ENCODE results near the gene EXOC6B.

EXOC6B gene

DNA sequence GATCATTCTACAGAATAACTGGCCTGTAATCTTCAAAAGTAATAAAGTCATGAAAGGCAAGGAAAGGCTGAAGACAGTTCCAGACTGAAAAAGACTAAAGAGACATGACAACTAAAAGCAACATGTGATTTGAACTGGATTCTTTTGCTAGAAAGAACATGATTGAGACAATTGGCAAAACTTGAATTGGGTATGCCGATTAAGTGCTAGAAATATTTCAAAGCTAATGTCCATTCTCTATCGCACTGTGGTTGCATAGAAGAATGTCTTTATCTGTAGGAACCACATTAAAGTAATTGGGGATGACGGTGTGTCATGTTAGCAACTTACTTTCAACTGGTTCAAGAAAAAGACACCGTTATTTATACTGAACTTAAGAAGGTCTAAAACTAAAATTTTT, 98.5 kb downstream of the EXOC6B start:
- no peak for DNase-seq

DNA sequence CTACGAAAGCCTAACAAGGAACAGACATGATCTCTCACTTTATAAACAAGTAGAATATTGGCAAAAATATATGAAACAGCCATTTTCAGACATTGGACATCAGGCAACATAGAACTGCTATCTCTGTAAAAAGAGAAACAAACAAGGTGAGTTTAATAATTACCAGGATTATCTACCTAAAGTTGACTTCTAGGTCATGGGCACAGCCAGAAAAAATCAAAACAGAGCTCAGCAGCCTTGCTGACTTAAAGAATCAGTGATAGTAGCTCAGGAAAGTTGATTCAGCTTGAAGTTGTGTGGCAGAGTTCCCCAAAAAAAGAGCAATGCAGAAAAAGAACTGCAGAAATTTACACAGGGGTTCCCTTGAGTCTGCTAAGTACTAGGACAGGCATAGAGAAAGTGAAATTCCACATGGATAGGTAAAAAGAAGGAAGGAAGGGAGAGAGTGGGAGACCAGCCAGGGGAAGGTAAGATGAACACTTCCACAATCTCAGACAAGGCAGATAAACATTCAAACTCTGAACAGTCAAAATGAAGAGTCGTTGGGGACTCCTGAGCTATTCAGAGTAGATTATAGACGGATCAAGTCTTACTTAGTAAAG, 102.0 kb downstream of the EXOC6B start:
- DNase-seq = no peak

DNA sequence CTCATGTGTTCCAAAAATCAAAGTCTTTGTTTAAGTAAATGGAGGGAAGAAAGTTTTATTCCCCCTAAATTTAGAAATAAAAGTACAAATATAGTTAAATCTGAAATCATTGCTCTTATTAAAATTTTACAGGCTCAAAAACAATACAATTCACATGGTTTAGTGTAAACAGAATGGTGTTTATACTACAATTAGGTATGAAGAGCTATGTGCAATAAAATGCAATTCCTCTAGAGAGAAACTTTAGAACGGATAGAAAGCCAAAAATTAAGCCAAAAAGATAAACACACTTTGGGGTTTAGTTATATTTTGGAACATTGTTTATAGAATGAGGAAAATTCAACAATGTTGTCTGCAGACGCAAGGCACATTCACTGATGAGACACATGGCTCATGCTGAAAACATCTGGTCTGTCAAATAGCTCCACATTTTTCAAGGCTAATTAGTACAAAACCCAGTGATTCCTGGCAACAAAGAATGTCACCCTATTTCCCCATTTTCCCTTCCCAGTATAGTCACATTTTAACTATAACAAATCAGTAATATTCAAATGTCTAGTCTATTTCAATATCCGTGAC, 103.3 kb downstream of the EXOC6B start:
- no peak for DNase-seq

DNA sequence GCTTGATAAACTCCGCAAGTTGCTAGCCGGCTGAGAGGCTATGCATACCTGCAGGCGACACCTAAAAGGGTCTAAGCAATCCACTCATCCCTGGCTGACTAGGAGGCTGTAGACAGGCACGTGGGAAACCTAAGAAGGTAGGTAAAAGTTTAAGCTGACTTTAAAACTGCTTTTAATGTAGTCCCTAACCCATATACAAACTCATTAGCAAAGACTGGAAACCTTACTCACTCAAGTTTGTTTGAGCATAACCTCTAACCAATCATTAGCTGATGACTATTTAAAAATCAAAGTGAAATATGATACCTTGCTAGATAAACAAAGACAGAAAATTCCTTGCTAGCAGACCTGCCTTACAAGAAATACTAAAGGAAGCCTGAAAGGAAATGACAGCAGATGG, 106.4 kb downstream of the EXOC6B start:
- no peak for DNase-seq

DNA sequence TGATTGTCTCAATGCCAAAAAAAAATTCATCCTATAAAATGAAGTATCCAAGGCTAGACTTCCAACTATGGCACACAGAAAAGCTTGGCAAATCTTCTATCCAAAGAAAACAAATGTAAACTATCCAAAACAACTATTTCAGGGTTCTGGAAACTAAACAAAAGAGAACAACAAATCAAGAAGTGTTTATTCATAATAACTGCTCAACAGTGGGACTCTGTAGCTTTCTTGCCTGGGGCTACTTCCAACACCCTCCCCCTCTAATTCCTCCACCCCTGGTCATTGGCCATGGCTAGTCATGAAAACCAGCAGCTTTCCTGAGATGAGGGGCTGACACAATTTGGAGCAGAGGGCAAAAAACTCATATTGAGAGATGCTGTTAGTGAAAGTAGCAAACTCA, 107.0 kb downstream of the EXOC6B start:
- DNase-seq = no peak

DNA sequence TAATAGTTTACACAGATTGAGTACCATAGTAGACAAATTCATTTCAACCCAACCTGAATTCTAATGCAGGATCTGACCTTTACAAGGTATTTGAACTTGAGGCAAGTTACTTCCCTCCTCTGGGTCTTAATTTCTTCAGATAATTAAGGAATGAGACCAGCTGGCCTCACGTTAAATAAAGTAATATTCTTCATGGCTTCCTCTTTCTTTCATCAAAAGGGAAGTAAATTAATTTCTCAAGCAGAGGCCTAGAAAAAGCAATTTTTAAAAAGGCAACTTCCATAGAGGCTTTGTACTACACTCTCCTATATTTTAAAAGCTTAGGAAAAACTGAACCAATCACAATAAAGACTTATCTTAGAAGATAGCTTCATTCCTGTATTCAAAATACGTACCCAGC, 109.2 kb downstream of the EXOC6B start:
- no peak for DNase-seq

DNA sequence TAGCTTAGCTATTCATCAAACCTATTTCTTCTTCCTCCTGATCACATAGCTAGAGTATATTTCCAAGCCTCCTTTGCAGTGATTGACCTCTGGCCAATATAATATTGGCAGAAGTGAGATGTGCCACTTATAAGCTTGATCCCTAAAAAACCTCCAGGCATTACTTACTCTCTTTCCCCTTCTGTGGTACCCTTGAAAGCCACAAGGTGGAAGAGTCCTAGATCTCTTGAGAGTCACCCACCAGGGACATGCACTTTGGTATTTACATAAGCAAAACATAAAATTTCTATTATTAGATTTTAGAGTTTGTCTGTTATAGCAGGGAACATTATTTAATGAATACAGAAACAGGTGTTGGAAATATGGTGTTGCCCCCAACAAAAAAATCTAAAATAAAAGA, 112.0 kb downstream of the EXOC6B start:
- no peak for DNase-seq

DNA sequence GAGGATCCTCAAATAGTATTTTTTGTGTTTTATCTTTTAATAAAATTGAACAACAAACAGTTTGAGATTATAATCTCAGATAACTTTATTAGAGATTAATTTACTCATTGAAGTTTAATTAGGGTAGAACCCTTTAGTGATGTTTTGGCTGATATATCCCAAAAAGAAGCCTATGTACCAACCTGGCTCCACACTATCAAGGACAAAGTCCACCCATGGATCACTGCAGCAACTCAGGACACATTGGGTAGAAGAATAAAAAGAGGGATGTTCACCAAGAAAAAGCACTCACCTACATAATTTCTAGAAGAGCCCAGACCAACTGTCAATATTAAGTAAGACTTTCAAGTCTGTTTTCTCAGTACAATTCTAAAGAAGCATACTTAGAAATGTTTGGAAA, 112.9 kb downstream of the EXOC6B start:
- DNase-seq = no peak

DNA sequence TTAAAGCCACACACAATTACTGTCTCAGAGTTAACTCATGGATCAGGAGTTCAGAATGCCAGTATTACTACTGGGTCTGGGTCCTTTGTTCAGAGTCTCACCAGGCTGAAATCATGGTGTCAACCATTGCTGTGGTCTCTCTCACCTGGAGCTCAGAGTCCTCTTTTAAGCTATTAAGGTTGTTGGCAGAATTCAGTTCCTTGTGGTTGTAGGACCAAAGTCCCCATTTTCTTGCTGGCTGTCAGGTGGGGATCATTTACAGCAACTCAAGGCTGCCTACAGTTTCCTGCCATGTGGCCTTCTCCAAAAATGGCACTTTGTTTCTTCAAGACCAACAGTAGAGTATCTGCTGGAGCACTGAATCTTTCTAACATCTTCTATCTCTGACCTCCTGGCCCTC, 113.5 kb downstream of the EXOC6B start:
- no peak for DNase-seq

DNA sequence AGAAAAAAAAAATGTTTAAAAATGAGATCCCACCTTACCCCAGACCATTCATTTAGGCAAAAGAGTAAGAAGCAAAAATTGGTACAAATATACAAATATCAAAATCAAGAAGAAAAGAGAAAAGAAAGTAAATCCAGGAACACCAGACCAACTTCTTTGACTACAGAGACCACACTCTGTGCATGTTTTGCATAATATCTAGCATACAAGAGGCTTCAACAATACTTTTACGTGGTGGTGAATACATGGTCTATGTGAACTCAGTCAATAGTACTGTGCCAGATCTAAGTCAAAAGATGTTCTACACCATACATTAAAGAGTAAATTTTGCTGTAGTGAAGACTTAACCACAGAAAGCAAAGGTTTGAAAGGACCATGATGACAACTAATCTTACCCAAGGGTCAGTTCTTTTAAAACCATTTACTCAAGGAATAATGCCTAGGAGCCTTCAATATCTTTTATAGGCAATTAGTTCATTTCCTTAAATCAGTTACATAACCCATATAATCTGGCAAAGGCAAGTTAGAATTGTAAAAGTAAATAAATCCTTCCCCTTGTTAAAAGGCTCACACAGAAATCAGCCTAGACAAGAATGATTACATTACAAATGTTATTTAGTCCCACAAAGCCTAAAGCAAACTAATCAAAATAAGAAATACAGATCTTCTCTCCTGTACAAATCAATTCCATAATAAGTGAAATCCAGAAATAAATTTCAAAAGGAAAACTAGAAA, 115.2 kb downstream of the EXOC6B start:
- no peak for DNase-seq

DNA sequence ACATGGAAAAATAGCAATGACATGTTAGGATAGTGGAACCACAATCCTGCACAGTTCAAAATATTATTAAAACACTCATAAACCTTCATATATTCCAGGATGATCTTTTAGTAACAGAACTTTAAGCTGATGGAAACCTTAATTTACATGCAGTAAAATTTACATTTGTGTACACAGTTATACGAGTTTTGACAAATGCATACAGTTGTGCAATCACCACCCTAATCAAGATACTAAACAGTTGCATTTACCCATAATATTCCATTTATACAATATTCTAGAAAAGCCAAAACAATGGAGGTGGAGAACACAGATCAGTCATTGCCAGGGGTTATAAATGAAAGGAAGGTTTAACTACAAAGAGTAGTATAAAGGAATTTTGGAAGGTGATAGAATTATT, 117.6 kb downstream of the EXOC6B start:
- no peak for DNase-seq

DNA sequence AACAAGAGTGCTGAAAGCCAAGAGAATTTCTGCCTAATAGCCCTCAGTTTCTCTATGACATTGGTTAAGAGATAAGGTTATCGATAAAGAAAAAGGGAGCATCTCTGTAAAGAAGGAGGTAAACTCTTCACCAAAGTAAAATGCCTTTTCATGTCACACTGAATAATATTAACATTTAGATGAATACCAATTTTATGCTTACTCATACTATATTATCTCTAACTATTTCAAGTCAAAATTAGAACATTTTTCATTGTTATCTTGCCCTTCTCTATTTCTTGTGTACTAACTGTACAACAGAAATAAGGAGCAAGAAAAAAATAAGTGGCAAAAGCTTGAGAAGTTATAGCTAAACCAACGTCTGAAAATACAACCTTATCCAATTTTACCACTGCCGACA, 127.5 kb downstream of the EXOC6B start:
- no peak for DNase-seq

DNA sequence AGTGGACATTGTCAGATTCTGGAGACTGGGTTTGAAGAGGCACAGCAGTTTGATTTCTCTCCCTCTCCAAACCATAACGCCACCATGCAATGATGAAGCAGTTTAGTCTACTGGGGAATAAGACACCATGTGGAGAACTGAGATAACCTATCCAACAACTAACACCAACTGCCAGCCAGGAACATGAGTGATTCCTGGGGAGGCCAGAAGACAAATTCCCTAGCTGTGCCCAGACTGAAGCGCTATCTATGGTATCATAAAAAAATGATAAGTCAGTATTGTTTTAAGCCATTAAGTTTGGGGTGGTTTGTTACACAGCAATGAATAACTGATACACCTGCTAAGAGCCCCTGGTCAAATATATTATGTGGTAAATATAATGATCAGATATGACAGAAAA, 129.3 kb downstream of the EXOC6B start:
- DNase-seq = no peak

DNA sequence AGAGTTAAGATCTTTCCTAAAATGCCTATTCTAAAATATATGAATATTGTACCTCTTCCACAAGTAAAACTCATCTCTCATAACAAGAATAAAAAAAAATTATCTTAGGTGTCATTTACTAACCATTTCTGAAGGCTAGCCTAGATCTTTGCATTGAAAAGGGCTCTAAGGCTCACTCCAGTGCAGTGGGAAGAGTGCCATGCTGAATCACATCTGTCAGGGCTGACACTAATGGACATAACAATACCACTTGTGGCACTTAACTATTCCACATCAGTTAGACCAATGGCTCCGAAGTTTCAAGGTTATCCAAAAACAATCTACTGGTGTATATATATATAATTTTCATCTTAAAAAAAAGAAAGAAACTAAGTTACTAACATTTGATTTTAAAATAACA, 130.2 kb downstream of the EXOC6B start:
- no peak for DNase-seq

DNA sequence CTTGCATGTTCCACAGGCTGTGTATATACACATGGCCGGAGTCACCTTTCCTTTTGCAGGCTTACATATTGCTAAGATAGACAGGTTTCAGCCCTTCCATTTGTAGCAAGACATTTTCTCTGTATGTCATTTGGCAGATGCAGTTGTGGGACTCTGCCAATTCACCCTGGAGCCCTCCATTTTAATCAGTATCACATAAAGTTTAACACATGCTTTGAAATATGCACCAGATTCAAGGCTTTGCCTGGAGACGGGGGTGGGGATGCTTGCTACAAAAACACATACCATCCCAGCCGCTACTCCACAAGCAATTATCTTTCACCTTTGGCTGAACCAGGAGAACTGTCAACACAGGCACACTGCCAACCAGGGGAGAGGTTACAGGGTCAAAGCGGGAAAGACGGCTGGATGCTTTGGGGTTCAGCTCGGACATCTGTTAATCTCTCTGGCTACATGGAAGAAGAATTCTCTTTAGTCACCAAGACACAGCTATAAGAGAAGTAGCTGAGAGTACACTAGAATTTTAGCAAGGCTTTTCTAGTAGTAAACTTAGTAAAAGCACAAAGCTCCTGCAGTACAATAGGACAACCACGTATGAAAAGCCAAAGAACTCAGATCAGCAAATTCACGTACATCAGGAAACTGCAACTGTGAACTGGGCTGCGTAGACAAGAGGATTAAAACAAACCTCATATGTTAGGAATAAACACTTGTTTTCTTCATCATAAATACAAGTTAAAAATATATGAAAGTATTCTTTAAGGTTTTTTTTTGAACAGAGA, 130.9 kb downstream of the EXOC6B start:
- DNase-seq = no peak

DNA sequence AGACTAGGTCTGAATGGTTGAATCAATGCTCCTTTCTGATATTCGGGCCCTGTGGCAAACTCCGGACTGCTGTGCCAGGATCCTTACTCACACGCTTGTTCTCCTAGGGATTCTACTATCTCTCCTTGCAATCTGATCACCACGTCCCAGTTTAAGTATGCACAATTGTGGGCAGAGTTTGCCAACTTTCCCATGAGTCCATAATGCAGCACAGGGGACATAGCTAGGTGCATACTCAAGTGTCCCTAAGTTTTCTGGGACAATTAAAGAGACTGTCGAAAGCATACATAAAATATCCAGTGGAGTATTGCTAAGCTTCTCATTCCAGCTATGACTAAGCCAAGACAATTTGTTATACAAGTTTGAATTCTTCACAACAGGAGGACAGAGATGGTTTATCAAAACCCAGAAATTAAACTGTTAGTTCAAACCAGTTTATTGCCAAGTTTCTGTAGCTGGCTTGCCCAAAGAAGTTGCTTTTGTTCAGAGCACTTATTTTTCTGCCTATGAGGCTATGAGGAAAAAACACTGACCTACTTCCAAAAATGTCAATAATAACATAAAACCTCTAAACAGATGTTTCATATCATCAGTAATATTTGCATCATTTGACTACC, 136.1 kb downstream of the EXOC6B start:
- no peak for DNase-seq

DNA sequence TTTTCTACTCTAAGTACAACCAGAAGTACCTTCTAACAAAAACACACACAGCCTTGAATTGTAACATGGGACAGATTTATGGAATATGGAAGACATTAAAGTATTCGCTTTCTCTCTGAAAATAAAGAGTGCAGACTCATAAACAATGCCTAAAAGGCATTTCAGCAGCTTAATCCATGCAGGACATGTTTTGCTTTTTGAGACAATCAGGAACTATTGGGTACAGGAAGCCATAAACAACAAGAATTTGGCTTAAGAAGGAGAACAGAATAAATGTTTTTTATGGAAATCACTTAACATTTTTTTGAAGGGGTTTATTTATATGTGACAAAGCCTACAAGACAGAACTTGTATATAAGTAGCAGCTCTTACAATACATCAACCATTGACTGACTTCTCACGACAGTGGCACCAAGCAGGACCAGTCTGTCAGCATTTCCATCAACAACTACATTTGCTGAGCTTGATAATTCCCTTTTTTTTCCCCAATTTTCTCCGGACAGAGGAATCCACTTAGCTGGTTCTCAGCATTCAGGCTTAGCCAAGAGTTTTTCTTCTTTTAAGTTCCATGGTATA, 140.1 kb downstream of the EXOC6B start:
- DNase-seq = no peak

DNA sequence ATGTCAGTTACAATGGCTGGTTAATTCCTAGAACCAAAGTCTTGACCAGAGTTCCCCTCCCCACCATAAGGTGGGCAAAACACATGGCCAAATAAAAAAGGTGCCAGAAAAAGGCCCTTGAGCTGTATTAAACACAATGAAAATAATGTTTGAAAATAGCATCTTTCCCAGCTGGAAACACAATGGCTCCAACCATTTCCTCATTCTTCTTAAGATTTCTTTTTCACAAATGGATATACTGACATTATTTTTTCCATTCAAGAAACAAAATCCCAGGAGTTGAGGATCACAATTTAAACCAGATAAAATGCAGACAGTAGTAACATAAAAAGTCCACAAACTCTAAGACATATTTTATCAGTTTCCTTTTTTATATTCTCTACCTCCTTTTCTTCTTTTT, 143.8 kb downstream of the EXOC6B start:
- no peak for DNase-seq

DNA sequence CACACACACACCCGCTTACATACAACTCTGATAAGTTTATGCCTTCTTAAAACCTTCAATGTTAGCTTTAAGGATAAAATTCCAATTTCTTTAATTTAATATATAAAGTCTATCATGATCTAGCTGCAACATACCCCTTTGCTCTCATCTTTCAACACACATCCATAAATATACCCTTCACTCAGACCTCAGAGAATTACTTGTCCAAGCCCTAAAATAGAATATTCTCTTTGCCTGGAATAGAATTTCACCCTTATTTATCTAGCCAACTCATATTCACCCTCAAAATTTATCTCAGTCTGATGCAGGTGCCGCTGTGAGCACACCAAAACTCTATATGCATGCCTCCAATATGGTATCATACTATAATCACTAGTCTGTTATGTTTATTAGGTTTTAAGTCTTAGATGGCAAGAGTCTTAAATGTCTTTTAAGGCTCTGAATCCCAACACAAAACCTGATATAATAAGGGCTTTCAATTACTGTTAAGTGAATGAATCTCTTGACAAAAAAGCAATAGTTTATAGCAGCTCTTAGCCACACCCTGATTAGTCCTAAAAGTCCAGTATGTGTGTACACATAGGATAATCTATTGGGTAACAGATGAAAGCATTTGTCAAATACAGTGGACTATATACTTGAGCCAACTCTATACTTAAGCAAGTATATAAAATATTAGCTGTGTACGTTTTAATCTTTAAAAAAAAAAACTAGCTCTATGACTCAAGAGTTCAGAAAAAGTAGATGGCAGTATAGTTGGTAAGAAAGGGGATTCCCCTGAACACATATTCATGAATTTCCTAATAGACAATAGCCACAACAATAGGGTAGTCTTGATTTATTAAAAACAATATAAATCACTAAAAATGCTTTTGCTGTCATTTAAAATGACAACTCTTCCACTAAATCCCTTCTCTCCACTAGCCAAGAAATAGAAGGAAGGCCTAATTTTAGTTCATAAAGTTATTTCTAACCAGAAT, 144.5 kb downstream of the EXOC6B start:
- no peak for DNase-seq

DNA sequence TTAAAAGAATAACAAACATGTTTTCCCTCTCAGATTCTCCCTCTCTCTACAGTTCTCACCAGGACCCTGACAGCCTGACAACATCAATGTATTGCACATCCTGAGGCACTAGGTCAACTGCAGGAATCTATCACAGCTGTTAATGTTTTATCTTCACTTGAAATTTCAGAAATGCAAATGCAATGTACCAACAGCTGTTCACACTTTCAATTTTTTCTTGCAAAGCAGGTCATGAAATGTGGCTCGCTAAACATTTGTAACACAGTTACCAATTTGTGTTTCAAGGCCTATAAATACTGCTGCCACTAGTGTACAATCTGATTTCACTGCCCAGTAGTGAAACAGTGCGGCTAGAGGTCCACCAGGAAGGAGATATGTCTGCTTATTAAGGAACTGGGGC, 147.8 kb downstream of the EXOC6B start:
- no peak for DNase-seq

DNA sequence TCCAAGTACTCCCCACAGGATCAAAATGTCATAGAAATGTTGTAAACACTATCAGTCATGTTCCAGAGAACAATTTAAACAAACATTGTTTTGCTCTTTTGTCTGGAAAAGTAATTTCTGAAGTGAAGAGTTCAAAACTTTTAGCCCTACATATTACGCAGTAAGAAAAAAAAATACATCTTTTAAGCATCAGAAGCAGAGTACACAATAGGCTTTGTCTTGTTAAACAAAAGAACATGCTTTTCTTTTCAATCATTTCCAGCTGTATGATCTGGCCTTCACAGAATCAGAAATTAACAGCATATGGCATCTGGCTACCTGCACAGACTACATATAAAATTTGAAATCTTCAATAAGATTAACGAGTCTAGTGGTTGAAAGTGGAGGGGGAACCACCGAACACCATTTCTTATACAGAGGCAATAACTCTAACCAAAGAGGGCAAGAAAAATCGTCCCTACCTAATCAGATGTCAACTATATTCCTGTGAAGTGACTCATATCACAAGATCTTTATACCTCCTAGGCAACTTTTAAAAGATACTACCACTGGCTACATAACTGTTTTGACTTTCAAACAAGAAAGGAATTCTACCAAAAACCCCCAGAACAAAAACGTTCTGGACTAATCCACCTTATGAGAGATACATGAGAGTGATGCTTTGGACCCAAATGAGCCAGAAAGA, 149.3 kb downstream of the EXOC6B start:
- DNase-seq = no peak
